Measurements from ENCODE around the gene RAD51B.

The RAD51B gene

DNA sequence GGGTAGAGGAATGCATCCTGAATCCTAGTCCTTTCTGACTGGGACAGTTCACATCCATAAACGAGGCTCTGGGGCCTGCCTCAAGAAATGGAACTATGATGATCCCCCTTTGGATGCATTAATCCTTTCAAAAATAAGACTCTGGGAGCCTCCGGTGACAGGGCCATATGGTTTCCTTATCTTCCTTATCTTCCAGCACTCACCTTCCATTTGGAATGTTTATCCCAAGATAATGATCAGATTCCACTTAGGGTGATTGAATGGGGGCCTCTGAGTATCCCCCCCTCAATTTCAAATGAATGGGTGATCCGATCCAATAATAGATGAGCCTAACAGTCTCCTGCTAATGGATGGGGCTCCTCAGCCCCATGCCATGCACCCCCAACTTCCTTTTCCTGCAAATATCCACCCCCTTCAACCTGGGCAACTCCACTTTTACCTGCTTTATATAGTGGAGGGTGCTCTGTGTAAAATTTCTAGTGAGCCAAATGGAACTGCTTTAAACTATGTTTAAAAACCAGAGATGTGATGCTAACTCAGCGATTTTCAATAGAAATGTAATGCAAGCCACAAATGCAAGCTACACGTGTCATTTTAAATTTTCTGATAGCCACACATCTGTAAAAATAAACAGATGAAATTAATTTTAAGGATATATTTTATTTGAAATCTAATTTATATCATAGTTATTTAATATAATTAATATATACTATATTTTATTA lies 815.5 kb downstream of the RAD51B start:
- no peak overlapping the region for H3K27ac Mint-ChIP-seq
- no peak overlapping the region for H3K4me3 Mint-ChIP-seq
- H3K36me3 Mint-ChIP-seq (ENCODE audit: low read depth), result no peaks in the 10 kb centered on the region
- H3K27me3 Mint-ChIP-seq, result no peaks in the 10 kb centered on the region
- H3K9me3 Mint-ChIP-seq, result no peaks in the 10 kb centered on the region
- peaks cover 4% of the 10 kb centered on the region for H3K4me1 Mint-ChIP-seq (ENCODE audit: low read depth)

DNA sequence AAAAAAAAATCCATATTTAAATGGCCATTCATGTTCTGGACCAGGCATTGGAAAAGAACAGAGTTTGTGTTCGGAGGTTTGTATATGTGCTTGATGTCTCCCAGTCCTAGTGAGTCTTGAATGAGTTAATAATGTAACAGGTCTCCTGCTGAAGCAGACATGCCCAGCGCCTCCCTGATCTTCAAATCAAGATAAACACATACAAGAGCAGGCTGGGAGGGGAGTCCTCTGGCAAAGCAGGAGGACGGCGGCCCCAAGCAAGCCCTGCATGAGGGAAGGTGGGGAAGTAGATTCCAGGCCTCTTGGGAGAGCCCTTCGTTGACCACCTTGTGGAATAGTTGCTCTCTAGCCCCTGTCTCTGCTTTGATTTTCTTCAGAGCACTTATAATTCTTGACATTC lies 817.0 kb downstream of the RAD51B start:
- Mint-ChIP-seq H3K27ac (no peak overlapping the region), H3K4me1 (ENCODE audit: low read depth) (peaks cover 4% of the 10 kb centered on the region), H3K4me3 (no peak overlapping the region), H3K27me3 (no peaks in the 10 kb centered on the region), H3K9me3 (peaks cover 9% of the 10 kb centered on the region), H3K36me3 (ENCODE audit: low read depth) (peaks cover 6% of the 10 kb centered on the region)

DNA sequence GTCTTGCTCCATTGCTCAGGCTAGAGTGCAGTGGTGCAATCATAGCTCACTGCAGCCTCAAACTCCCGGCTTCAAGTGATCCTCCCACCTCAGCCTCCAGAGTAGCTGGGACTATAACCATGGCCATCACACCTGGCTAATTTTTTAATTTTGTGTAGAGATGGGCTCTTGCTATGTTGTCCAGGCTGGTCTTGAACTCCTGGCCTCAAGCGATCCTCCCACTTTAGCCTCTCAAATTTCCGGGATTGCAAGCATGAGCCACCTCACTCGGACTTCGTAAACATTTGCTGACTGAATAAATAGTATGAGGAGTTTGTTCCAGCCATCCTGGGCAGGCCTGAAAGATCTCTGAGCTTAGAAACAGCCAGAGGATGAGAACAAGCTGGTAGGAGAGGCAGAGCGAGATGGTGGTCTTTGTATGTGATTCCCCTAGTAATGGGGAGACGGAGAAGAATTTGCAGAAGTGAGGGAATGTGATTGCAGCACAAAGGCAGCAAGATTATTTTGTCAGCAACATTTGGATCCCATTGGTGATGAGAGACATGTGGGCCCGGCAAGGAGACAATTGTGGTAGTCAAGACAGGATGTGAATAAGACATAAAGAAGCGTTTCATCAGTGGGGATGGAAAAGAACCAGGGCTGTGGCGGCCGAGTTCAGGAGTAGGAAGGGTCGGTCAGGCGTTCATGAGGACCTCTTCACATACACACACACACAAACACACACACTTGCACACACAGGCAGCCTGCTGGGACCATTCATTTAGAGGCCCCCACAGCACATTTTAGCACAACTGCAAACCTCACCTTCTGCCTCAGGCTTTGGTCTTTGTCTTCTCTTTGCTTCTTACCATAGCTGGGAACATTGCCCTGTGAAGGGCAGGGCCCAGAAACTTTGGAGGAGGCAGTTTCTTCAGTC lies 817.8 kb downstream of the RAD51B start:
- H3K27ac Mint-ChIP-seq, result no peak overlapping the region
- peaks cover 10% of the 10 kb centered on the region for H3K9me3 Mint-ChIP-seq
- H3K27me3 Mint-ChIP-seq, result no peaks in the 10 kb centered on the region
- H3K36me3 Mint-ChIP-seq (ENCODE audit: low read depth), result peaks cover 6% of the 10 kb centered on the region
- H3K4me3 Mint-ChIP-seq, result no peak overlapping the region
- H3K4me1 Mint-ChIP-seq (ENCODE audit: low read depth), result peaks cover 4% of the 10 kb centered on the region

DNA sequence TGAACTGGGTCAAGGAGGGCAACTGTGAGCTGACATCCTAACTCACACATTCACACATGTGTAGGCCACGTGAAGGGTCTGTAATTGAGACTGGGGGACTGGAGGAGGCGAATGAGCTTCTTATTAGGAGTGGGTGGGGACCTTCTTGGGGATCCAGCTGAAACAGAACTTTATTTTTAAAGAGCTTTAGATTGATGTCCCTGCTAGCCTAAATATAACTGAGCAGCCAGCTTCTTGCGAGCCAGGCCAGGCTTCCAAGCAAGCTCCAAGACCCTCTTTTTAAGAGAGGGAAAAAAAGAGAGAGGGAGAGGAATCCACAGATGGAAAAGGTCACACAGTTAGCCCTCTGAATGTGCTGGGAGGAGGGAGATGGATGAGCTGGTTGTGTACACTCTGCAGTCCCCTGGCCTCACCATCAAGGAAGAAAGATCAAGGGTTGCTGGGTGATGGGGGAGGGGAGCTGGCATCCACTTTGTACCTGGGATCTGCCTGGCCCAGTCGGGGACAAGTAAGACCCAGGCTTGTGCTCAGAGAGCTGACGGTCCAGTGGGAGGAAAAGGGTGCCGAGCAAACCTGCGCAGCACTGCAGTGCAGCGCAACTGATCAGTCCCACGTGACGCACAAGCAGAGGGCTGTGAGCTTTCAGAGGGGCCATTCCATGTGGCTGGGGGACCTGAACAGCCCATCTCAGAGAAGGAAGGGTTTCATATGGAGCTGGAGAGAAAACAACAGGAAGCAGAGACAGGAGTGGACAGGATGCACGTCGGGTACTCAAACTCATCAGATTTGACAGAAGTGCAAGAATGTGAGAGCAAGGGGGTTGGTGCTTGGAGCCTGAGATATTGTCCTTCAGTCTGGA lies 818.8 kb downstream of the RAD51B start:
- no peak overlapping the region for H3K27ac Mint-ChIP-seq
- no peak overlapping the region for H3K4me3 Mint-ChIP-seq
- peaks cover 6% of the 10 kb centered on the region for H3K36me3 Mint-ChIP-seq (ENCODE audit: low read depth)
- peaks cover 3% of the 10 kb centered on the region for H3K4me1 Mint-ChIP-seq (ENCODE audit: low read depth)
- no peaks in the 10 kb centered on the region for H3K27me3 Mint-ChIP-seq
- peaks cover 13% of the 10 kb centered on the region for H3K9me3 Mint-ChIP-seq

DNA sequence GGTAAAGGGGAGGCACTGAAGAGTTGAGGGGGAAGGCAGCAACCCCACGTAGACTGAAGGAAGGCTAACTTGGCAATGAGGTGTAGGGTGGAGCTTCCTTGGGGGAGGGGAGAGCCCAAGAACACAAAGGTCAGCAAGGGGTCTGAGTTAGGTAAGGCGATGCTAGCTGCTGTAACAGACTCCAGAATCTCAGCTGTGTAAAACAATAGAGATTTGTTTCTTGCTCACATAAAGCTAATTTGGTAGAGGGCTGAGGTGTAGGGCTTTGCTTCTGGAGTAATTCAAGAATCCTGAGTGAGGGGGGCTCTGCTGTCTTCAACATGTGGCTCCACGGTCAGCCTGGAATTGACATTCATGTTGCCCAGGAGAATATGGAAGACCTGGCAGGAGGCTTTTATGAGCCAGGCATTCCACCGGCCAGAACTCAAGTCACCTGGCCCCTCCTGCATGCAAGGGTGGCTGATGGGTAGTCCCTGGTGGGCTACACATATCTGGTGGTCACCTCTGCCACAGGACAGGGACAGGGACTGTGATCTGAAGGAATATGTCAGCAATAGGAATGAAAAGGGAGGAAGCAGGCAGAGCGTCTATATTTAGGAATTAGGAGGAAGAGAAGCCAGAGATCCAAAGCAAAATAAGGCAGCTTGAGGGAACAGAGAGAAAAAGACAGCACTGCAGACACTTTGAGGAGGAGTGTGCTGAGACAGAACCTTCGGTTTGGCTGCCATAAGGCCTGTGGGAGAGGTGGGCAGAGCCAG lies 819.6 kb downstream of the RAD51B start:
- peaks cover 6% of the 10 kb centered on the region for H3K36me3 Mint-ChIP-seq (ENCODE audit: low read depth)
- H3K4me1 Mint-ChIP-seq (ENCODE audit: low read depth), result no peaks in the 10 kb centered on the region
- no peak overlapping the region for H3K4me3 Mint-ChIP-seq
- H3K27ac Mint-ChIP-seq, result no peak overlapping the region
- H3K27me3 Mint-ChIP-seq, result no peaks in the 10 kb centered on the region
- peaks cover 13% of the 10 kb centered on the region for H3K9me3 Mint-ChIP-seq

DNA sequence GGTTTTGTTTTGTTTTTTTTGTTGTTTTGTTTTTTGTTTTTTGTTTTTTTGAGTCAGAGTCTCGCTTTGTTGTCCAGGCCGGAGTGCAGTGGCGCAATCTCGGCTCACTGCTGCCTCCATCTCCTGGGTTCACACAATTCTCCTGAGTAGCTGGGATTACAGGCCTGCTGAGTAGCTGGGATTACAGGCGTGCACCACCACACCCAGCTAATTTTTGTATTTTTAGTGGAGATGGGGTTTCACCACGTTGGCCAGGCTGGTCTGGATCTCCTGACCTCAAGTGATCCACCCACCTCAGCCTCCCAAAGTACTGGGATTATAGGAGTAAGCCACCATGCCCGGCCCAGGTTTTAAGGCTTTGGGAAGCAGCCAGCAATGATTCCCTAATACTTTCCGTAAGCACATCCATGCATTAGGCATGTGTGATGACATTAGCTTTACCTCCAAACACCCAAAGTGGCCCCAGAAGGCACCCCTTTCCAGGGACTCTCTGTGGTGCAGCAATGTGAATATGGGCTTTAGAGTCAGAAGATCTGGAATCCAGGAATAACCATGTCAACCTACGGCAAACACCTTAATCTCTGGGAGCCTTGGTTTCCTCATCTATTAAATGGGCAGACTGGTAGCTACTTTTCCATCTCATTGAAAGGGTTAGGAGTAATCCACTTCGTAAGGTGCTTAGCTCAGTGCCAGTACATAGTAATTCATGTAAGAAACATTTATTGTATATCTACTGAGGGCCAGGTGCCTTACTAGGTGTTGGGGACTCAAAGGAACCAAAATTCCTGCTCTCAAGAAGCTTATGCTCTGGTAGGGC lies 820.4 kb downstream of the RAD51B start:
- Mint-ChIP-seq H3K4me3 (no peak overlapping the region), H3K27ac (no peak overlapping the region), H3K36me3 (ENCODE audit: low read depth) (peaks cover 6% of the 10 kb centered on the region), H3K9me3 (peaks cover 13% of the 10 kb centered on the region), H3K4me1 (ENCODE audit: low read depth) (no peaks in the 10 kb centered on the region), H3K27me3 (no peaks in the 10 kb centered on the region)

DNA sequence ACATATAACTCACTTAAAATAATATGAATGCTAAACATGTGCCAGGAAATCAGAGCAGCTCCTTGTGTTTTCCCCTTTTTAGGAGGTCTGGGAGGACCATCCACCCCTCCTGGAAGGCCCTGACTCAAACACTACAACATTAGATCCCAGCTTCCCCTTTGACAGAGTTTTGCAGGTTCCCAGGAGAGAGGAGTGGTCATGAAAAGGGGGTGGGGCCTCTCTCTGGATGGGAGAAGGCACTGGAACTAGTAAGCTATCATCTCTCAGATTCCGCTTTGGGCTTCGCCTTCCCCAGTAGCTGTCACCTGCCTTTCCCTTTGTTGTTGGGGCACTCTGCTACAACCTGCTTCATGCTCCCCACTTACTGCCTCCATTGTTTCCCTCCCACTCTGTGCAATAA lies 824.1 kb downstream of the RAD51B start:
- Mint-ChIP-seq H3K4me3 (no peak overlapping the region), H3K36me3 (ENCODE audit: low read depth) (peaks cover 6% of the 10 kb centered on the region), H3K9me3 (peaks cover 13% of the 10 kb centered on the region), H3K4me1 (ENCODE audit: low read depth) (no peaks in the 10 kb centered on the region), H3K27ac (no peak overlapping the region), H3K27me3 (no peaks in the 10 kb centered on the region)

DNA sequence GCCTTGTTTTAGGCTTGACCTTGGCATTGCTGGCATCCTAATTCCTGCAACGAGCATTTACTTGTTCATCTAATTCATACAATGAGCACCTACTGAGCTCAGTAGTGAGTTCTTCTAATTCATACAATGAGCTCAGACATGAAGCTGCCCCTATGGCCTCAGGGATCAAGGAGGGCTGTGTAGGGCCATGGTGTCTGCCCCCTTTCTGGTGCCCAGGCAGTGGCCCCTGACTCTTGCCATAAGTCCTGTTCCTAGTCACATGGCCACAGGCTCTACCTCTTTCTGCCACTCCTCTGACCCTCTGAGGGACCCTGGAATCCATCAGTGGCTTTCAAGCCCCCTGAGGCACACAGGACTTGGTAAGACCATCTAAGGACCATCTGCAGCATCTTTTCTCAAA lies 824.5 kb downstream of the RAD51B start:
- Mint-ChIP-seq H3K27ac (no peak overlapping the region), H3K27me3 (no peaks in the 10 kb centered on the region)

DNA sequence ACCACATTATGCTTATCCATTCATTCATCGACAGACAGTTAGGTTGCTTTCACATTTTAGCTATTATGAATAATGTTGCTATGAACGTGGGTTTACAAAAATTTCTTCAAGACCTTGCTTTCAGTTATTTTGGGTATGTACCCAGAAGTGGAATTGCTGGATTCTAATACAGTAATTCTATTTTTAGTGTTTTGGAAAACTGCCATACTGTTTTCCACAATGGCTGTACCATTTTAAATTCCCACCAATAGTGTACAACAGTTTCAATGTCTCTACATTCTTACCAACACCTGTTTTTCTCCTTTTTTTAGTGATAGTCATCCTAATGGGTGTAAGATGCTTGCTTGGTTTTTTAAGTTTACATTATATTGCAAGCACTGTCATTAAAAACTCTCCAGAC lies 825.8 kb downstream of the RAD51B start:
- Mint-ChIP-seq H3K4me3 (no peak overlapping the region), H3K27me3 (no peaks in the 10 kb centered on the region), H3K4me1 (ENCODE audit: low read depth) (no peaks in the 10 kb centered on the region), H3K27ac (no peak overlapping the region), H3K9me3 (peaks cover 12% of the 10 kb centered on the region), H3K36me3 (ENCODE audit: low read depth) (peaks cover 6% of the 10 kb centered on the region)

More for the DNA sequence above, 824.5 kb downstream of the RAD51B start:
- Mint-ChIP-seq H3K36me3 (ENCODE audit: low read depth) (peaks cover 6% of the 10 kb centered on the region), H3K4me3 (no peak overlapping the region), H3K4me1 (ENCODE audit: low read depth) (no peaks in the 10 kb centered on the region), H3K9me3 (peaks cover 13% of the 10 kb centered on the region)

DNA sequence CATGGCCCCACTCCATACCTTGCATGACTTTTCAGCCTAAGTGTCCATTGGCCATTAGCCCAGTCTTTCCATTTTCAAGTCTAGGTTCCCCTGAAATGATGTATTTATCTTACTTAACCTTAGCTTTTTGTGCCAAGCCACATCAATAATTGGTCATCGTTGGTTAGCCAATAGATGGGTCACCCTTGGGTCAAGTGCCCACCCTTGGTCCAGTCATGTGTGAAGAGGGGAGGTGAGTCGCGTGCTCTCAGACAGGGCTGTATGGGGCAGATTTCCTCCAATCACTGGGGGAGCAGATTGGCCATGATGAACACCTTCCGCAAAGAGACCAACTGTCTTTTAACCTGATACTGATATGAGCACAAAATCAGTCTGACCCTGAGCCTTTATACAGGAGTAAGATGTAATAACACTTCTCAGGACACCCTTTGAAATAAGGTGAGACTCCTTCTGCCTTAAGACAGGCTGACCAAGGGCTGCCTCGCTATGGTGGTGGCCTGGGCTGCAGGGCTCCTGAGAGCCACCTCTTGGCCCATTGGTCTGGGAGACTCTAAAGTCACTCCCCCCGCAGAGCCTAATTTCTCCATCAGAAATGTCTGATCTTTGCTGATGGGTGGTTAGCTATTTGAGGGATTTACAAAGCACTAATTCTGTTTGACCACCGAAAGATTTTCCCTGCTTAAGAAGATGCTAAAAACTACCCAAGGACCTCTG lies 830.1 kb downstream of the RAD51B start:
- H3K27ac Mint-ChIP-seq, result no peak overlapping the region
- H3K36me3 Mint-ChIP-seq (ENCODE audit: low read depth), result no peaks in the 10 kb centered on the region
- H3K27me3 Mint-ChIP-seq, result no peaks in the 10 kb centered on the region
- H3K9me3 Mint-ChIP-seq, result no peaks in the 10 kb centered on the region
- peaks cover 3% of the 10 kb centered on the region for H3K4me1 Mint-ChIP-seq (ENCODE audit: low read depth)
- H3K4me3 Mint-ChIP-seq, result no peak overlapping the region

DNA sequence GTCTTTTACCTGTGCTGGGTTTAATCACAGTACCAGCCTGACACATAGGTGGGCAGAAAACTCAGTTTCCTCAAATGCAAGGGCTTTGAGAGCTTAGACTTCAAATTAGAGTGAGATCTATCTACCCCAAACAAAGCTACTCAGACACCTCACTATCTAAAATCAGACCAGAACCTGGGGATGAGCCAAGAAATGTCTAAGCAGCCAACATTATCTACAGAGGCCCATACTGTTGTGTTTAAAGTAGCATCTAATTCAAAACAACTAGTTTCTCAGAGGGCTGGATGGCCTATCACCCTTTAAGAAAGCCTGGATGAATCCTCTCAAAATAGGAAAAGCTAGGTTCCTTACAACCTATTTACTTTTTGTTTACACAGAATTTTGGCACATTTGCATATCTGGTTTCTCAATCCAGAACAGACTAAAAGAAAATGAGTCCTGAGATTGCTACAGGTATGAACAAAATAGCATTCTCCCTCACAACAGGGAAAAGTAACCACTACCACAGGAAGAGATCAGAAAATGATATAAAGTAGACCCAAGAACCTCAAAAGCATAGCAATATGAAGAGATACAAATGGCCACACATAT lies 830.9 kb downstream of the RAD51B start:
- Mint-ChIP-seq H3K27ac (no peak overlapping the region), H3K4me3 (no peak overlapping the region), H3K27me3 (no peaks in the 10 kb centered on the region), H3K36me3 (ENCODE audit: low read depth) (no peaks in the 10 kb centered on the region), H3K9me3 (no peaks in the 10 kb centered on the region), H3K4me1 (ENCODE audit: low read depth) (peaks cover 12% of the 10 kb centered on the region)

DNA sequence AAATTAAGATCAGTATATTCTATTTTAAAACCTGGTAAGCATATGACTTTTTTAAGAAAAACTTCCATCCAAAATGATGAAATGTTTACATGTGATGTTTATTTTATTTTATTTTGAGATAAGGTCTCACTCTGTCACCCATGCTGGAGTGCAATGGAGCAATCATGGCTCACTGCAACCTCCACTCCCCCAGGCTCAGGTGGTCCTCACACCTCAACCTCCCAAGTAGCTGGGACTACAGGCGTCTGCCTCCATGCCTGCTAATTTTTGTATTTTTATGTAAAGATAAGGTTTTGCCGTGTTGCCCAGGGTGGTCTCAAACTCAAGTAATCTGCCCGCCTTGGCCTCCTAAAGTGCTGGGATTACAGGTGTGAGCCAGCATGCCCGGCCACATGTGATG lies 831.5 kb downstream of the RAD51B start:
- peaks cover 15% of the 10 kb centered on the region for H3K4me1 Mint-ChIP-seq (ENCODE audit: low read depth)
- H3K27ac Mint-ChIP-seq, result no peak overlapping the region
- no peaks in the 10 kb centered on the region for H3K9me3 Mint-ChIP-seq
- no peak overlapping the region for H3K4me3 Mint-ChIP-seq
- H3K36me3 Mint-ChIP-seq (ENCODE audit: low read depth), result no peaks in the 10 kb centered on the region
- no peaks in the 10 kb centered on the region for H3K27me3 Mint-ChIP-seq

All from stimulated activated naive CD8-positive, alpha-beta T cell treated with anti-CD3 and anti-CD28 coated beads, Interleukin-15, Interleukin-2, amounts not matched to agents 100 ng/mL and 50 ng/mL, for 24 hours (primary cell).